CD14-positive monocyte (primary cell): ENCODE measurements around the gene CDH15. TPM values are rescaled to one million over a fixed set of nuclear protein-coding genes. Genes with fewer than 3 reads are reported as not detected.
A peak's percentile ranks its signal among the peaks of the same experiment; 100 is the strongest.

Source experiments
- DNase-seq, 3 donors: peaks; one replicate each; pipeline ENCODE4 v3.0.0-alpha.2; 2011 to 2022
- H2AFZ ChIP-seq: 2 replicates; pipeline ENCODE4 v1.6.0; 2012; ENCODE audit warnings: mild to moderate bottlenecking, low read depth, low read length, inconsistent platforms; ENCODE audit not compliant: insufficient read depth, poor library complexity, severe bottlenecking
- H3K27ac ChIP-seq, 2 donors: 1 replicate in 1 of 2; 2 replicates in 1 of 2; pipeline ENCODE4 v1.5.1; 2012 to 2013; ENCODE audit warnings: low read length in 2 of 2, control low read depth in 1 of 2, inconsistent platforms in 1 of 2, low read depth in 1 of 2, mild to moderate bottlenecking in 1 of 2
- H3K27me3 ChIP-seq, 2 donors: one replicate each; pipeline versions ENCODE4 v1.6.0 to v1.6.1; 2011 to 2013; ENCODE audit warnings: low read length in 2 of 2; ENCODE audit not compliant: control insufficient read depth in 2 of 2, insufficient read depth in 2 of 2
- H3K36me3 ChIP-seq, 2 donors: replicated peaks in 1 of 2; 1 replicate in 1 of 2; 2 replicates in 1 of 2; pipeline versions ENCODE4 v1.5.1 to v1.6.1; 2012 to 2013; ENCODE audit warnings: low read length in 2 of 2, control low read depth in 1 of 2, inconsistent platforms in 1 of 2, mild to moderate bottlenecking in 1 of 2; ENCODE audit not compliant: insufficient read depth in 2 of 2, control insufficient read depth in 1 of 2
- H3K4me1 ChIP-seq, 2 donors: 1 replicate in 1 of 2; 2 replicates in 1 of 2; pipeline versions ENCODE4 v1.5.1 to v1.6.1; 2012 to 2013; ENCODE audit warnings: low read length in 2 of 2, control low read depth in 1 of 2, inconsistent platforms in 1 of 2, mild to moderate bottlenecking in 1 of 2, moderate library complexity in 1 of 2; ENCODE audit not compliant: insufficient read depth in 2 of 2, control insufficient read depth in 1 of 2
- H3K4me2 ChIP-seq: replicated peaks from 2 replicates; pipeline ENCODE3; 2012; ENCODE audit warnings: low read length, moderate library complexity, mild to moderate bottlenecking; ENCODE audit not compliant: poor library complexity, severe bottlenecking; ENCODE audit errors: extremely low read depth
- H3K4me3 ChIP-seq, 3 experiments: fragments of 200-600 bp in 1 of 3; sonication (generic) in 1 of 3; replicated peaks in 1 of 3; 1 replicate in 2 of 3; 2 replicates in 1 of 3; pipeline ENCODE4 v1.5.1; 2011 to 2013; ENCODE audit warnings: low read length in 3 of 3, mild to moderate bottlenecking in 3 of 3, control low read depth in 2 of 3, low read depth in 2 of 3, inconsistent platforms in 1 of 3, moderate library complexity in 1 of 3
- H3K79me2 ChIP-seq: 2 replicates; pipeline ENCODE4 v1.6.0; 2012; ENCODE audit warnings: mild to moderate bottlenecking, control low read depth, inconsistent platforms, low read length, moderate library complexity; ENCODE audit not compliant: insufficient read depth
- H3K9ac ChIP-seq: 2 replicates; pipeline ENCODE4 v1.6.0; 2017; ENCODE audit warnings: low read length, mild to moderate bottlenecking; ENCODE audit not compliant: insufficient read depth, poor library complexity, severe bottlenecking
- H3K9me3 ChIP-seq, 2 donors: replicated peaks in 1 of 2; 1 replicate in 1 of 2; 2 replicates in 1 of 2; pipeline versions ENCODE4 v1.5.1 to v1.6.1; 2012 to 2013; ENCODE audit warnings: low read length in 2 of 2, control low read depth in 1 of 2; ENCODE audit not compliant: control insufficient read depth in 1 of 2, insufficient read depth in 1 of 2
- H4K20me1 ChIP-seq: 2 replicates; pipeline ENCODE4 v1.6.0; 2012; ENCODE audit warnings: mild to moderate bottlenecking, low read length, control low read depth, moderate library complexity; ENCODE audit not compliant: insufficient read depth
- H3K27ac Mint-ChIP-seq, 7 donors: one replicate each; pipeline ENCODE4 v1.8.0; 2020; ENCODE audit warnings: mild to moderate bottlenecking in 7 of 7, mixed read lengths in 7 of 7, moderate library complexity in 6 of 7, inconsistent platforms in 2 of 7
- H3K27me3 Mint-ChIP-seq, 3 donors: one replicate each; pipeline ENCODE4 v1.8.0; 2021 to 2022; ENCODE audit warnings: low read depth in 3 of 3, mild to moderate bottlenecking in 3 of 3, mixed read lengths in 3 of 3, moderate library complexity in 3 of 3, inconsistent platforms in 1 of 3
- H3K36me3 Mint-ChIP-seq, 2 donors: one replicate each; pipeline ENCODE4 v1.8.0; 2020; ENCODE audit warnings: mixed read lengths in 2 of 2, inconsistent platforms in 1 of 2, mild to moderate bottlenecking in 1 of 2
- H3K4me1 Mint-ChIP-seq: one replicate; pipeline ENCODE4 v1.8.0; 2020; ENCODE audit warnings: mild to moderate bottlenecking, mixed read lengths
- H3K4me3 Mint-ChIP-seq, 2 donors: one replicate each; pipeline ENCODE4 v1.8.0; 2020; ENCODE audit warnings: mild to moderate bottlenecking in 2 of 2, mixed read lengths in 2 of 2, moderate library complexity in 1 of 2
- H3K9me3 Mint-ChIP-seq, 7 donors: one replicate each; pipeline ENCODE4 v1.8.0; 2020 to 2022; ENCODE audit warnings: mixed read lengths in 7 of 7, mild to moderate bottlenecking in 6 of 7, moderate library complexity in 6 of 7, inconsistent platforms in 2 of 7
- CTCF ChIP-seq: fragments of 200-600 bp; IDR thresholded peaks from one replicate; pipeline ENCODE4 v1.8.0; 2022; ENCODE audit warnings: antibody characterized with exemption, mild to moderate bottlenecking
- WGBS: methylation state at CpG from one replicate; pipeline ENCODE4 v1.1.5; 2013; ENCODE audit warnings: missing lambda C conversion rate; ENCODE audit not compliant: insufficient coverage; 5-methylcytosine and 5-hydroxymethylcytosine counted together
- intact Hi-C, 2 donors: fragments of 100-400 bp; cut with micrococcal nuclease; formaldehyde crosslinking; loops; one replicate each; pipeline versions ENCODE4 v1.15.0 to v1.15.1; 2023
- polyA plus RNA-seq, 3 donors: library from polyadenylated mRNA; depleted of rRNA in 1 of 3; unstranded in 2 of 3; stranded (reverse) in 1 of 3; fragments of 300-500 nt in 2 of 3; fragments of >200 nt in 1 of 3; fragmentation: Illumina TruSeq in 2 of 3; gene quantifications; 1 replicate in 2 of 3; 2 replicates in 1 of 3; pipeline ENCODE4 v1.2.3, GENCODE V29; 2012 to 2021

CDH15 gene
- polyA plus RNA-seq, 3 donors: not detected

- Histone ChIP-seq H3K4me2 (peak overlapping the region; percentile 47), H4K20me1 (no peaks in the 10 kb centered on the region), H3K27ac (no peak overlapping the region), H3K36me3 (no peaks in the 10 kb centered on the region), H2AFZ (no peak overlapping the region), H3K4me1 (peaks cover 5 to 8% of the 10 kb centered on the region in 2 donors), H3K9ac (no peak overlapping the region), H3K4me3 (no peak overlapping the region), H3K9me3 (no peaks in the 10 kb centered on the region), H3K79me2 (no peaks in the 10 kb centered on the region), H3K27me3 (peaks cover 0 to 16% of the 10 kb centered on the region in 2 donors)
- intact Hi-C loops: loop anchor here (2.0 to 10.0 kb wide), 4 partner anchors 22 to 741 kb away; partner anchors contain the start of genes CDH15 (in 1 of the 2) and ZFPM1 (in 1 of the 2)
- DNase-seq: peak in 2 of 3 donors; percentile 26 to 54
- TF ChIP-seq CTCF: no peak
- 36% methylated on average over 21 of the region's 39 CpGs for WGBS
- H3K27ac Mint-ChIP-seq: no peak overlapping the region
- no peaks in the 10 kb centered on the region for H3K36me3 Mint-ChIP-seq
- H3K27me3 Mint-ChIP-seq: peaks cover 17 to 30% (median 27%) of the 10 kb centered on the region in 3 donors
- peaks cover 0 to 4% (median 0%) of the 10 kb centered on the region in 7 donors for H3K9me3 Mint-ChIP-seq
- H3K4me1 Mint-ChIP-seq: no peaks in the 10 kb centered on the region
- H3K4me3 Mint-ChIP-seq: no peak overlapping the region
Measured at GRCh38 chr16:89192956-89193575, 21.5 kb downstream of the CDH15 start.

GRCh38 chr16:89193576-89194293, 22.2 kb downstream of the CDH15 start:
- Histone ChIP-seq H2AFZ (no peak overlapping the region), H3K27me3 (peaks cover 0 to 16% of the 10 kb centered on the region in 2 donors), H3K4me3 (no peak overlapping the region), H3K9me3 (no peaks in the 10 kb centered on the region), H3K4me1 (peaks cover 5 to 8% of the 10 kb centered on the region in 2 donors), H3K9ac (no peak overlapping the region), H3K27ac (no peak overlapping the region), H3K79me2 (no peaks in the 10 kb centered on the region), H4K20me1 (no peaks in the 10 kb centered on the region), H3K4me2 (peak overlapping the region; percentile 47), H3K36me3 (no peaks in the 10 kb centered on the region)
- H3K4me1 Mint-ChIP-seq: no peaks in the 10 kb centered on the region
- peaks cover 0 to 4% (median 0%) of the 10 kb centered on the region in 7 donors for H3K9me3 Mint-ChIP-seq
- 91% methylated on average over 34 of the region's 38 CpGs for WGBS
- H3K4me3 Mint-ChIP-seq: no peak overlapping the region
- H3K27ac Mint-ChIP-seq: no peak overlapping the region
- no peaks in the 10 kb centered on the region for H3K36me3 Mint-ChIP-seq
- intact Hi-C loops: loop anchor here (2.0 to 10.0 kb wide), 4 partner anchors 23 to 741 kb away; partner anchors contain the start of genes CDH15 (in 1 of the 2) and ZFPM1 (in 1 of the 2)
- peaks cover 17 to 29% (median 28%) of the 10 kb centered on the region in 3 donors for H3K27me3 Mint-ChIP-seq
- DNase-seq: peak in 1 of 3 donors; percentile 7
- no peak for TF ChIP-seq CTCF
